ENCODE measurements around the gene BCL2L12. TPM values are rescaled to one million over a fixed set of nuclear protein-coding genes. Genes with fewer than 3 reads are reported as not detected.
"Not testable (repeated sequence)": the region's sequence is repeated elsewhere in the genome, so short reads cannot be mapped to it uniquely, and the experiment has no call there.

BCL2L12 gene
- polyA plus RNA-seq (ENCODE audit: low read depth in 6 of 6) = 10 to 100 TPM in 4 of 6 donors, 1 to 10 TPM in 2; 8.0 to 12.7 (median 10.6) TPM

- H3K9me3 Mint-ChIP-seq = no peaks in the 10 kb centered on the region
- ATAC-seq (ENCODE audit: low read depth in 2 of 2) (peak; percentile 90 to 92), DNase-seq (peak; percentile 98)
- H3K27me3 Mint-ChIP-seq = no peaks in the 10 kb centered on the region
- H3K36me3 Mint-ChIP-seq = peaks cover 0 to 8% of the 10 kb centered on the region in 2 donors
- peak within 1 kb of the TSS; percentile 93 to 99 (median 98) for H3K4me3 Mint-ChIP-seq
- H3K4me1 Mint-ChIP-seq = peaks cover 32 to 42% (median 42%) of the 10 kb centered on the region in 3 donors
- peak within 1 kb of the TSS; percentile 91 to 98 (median 96) for H3K27ac Mint-ChIP-seq
These were observed at the start of gene BCL2L12, which contains the start of gene IRF3 for GRCh38 chr19:49665351-49666119. Gene BCL2L12, plus strand, starts transcription at chr19:49665933. Its CDS starts 760 bp downstream, at chr19:49666693. Gene IRF3, minus strand, starts transcription at chr19:49665857. Its CDS starts 1,019 bp downstream, at chr19:49664838.

- DNase-seq = no peak
- peaks cover 0 to 6% (median 0%) of the 10 kb centered on the region in 7 donors for H3K9me3 Mint-ChIP-seq
- no peak for ATAC-seq (ENCODE audit: low read depth in 2 of 2)
- H3K4me3 Mint-ChIP-seq = no peak overlapping the region
- peaks cover 4 to 23% (median 5%) of the 10 kb centered on the region in 3 donors for H3K4me1 Mint-ChIP-seq
- H3K27me3 Mint-ChIP-seq = no peaks in the 10 kb centered on the region
- H3K36me3 Mint-ChIP-seq = peaks cover 0 to 31% of the 10 kb centered on the region in 2 donors
- no peak overlapping the region for H3K27ac Mint-ChIP-seq
These were observed 49.2 kb upstream of the BCL2L12 start for GRCh38 chr19:49616532-49616931.

GRCh38 chr19:49616945-49617344, 48.8 kb upstream of the BCL2L12 start:
- DNase-seq = no peak
- no peak overlapping the region for H3K4me3 Mint-ChIP-seq
- peaks cover 0 to 6% (median 0%) of the 10 kb centered on the region in 7 donors for H3K9me3 Mint-ChIP-seq
- ATAC-seq (ENCODE audit: low read depth in 2 of 2) = no peak
- no peaks in the 10 kb centered on the region for H3K27me3 Mint-ChIP-seq
- no peak overlapping the region for H3K27ac Mint-ChIP-seq
- H3K4me1 Mint-ChIP-seq = peaks cover 4 to 23% (median 5%) of the 10 kb centered on the region in 3 donors
- peaks cover 0 to 31% of the 10 kb centered on the region in 2 donors for H3K36me3 Mint-ChIP-seq

- H3K36me3 Mint-ChIP-seq = peaks cover 0 to 31% of the 10 kb centered on the region in 2 donors
- DNase-seq; H3K9me3 Mint-ChIP-seq; H3K27me3 Mint-ChIP-seq; ATAC-seq (ENCODE audit: low read depth in 2 of 2); H3K4me3 Mint-ChIP-seq: not testable (repeated sequence)
- H3K4me1 Mint-ChIP-seq = peaks cover 0 to 19% (median 0%) of the 10 kb centered on the region in 3 donors
- H3K27ac Mint-ChIP-seq = peak overlapping the region in 1 of 6 donors; percentile 27
These were observed 47.9 kb upstream of the BCL2L12 start for GRCh38 chr19:49617860-49618259.

GRCh38 chr19:49624967-49625910, 40.5 kb upstream of the BCL2L12 start:
- Mint-ChIP-seq H3K9me3 (no peaks in the 10 kb centered on the region), H3K36me3 (no peaks in the 10 kb centered on the region)

GRCh38 chr19:49626226-49626625, 39.5 kb upstream of the BCL2L12 start:
- Mint-ChIP-seq H3K36me3 (no peaks in the 10 kb centered on the region), H3K27ac (no peak overlapping the region)
- no peak for DNase-seq

More at GRCh38 chr19:49624967-49625910, 40.5 kb upstream of the BCL2L12 start:
- Mint-ChIP-seq H3K27ac (peak overlapping the region in 1 of 6 donors; percentile 82), H3K4me3 (no peak overlapping the region), H3K4me1 (peaks cover 0 to 5% (median 3%) of the 10 kb centered on the region in 3 donors), H3K27me3 (no peaks in the 10 kb centered on the region)
- DNase-seq = no peak
- ATAC-seq (ENCODE audit: low read depth in 2 of 2) = no peak

GRCh38 chr19:49629659-49630058, 36.1 kb upstream of the BCL2L12 start:
- no peak overlapping the region for H3K4me3 Mint-ChIP-seq
- peaks cover 0 to 3% (median 0%) of the 10 kb centered on the region in 3 donors for H3K4me1 Mint-ChIP-seq
- no peaks in the 10 kb centered on the region for H3K36me3 Mint-ChIP-seq
- no peaks in the 10 kb centered on the region for H3K9me3 Mint-ChIP-seq
- H3K27me3 Mint-ChIP-seq = no peaks in the 10 kb centered on the region
- H3K27ac Mint-ChIP-seq = peak overlapping the region in 5 of 6 donors; percentile 12 to 82 (median 63)
- DNase-seq (no peak), ATAC-seq (ENCODE audit: low read depth in 2 of 2) (no peak)

More at GRCh38 chr19:49626226-49626625, 39.5 kb upstream of the BCL2L12 start:
- peaks cover 0 to 5% (median 3%) of the 10 kb centered on the region in 3 donors for H3K4me1 Mint-ChIP-seq
- H3K27me3 Mint-ChIP-seq = no peaks in the 10 kb centered on the region
- H3K4me3 Mint-ChIP-seq = peak overlapping the region in 1 of 8 donors; percentile 29
- no peak for ATAC-seq (ENCODE audit: low read depth in 2 of 2)
- no peaks in the 10 kb centered on the region for H3K9me3 Mint-ChIP-seq

- Mint-ChIP-seq H3K36me3 (no peaks in the 10 kb centered on the region), H3K27me3 (no peaks in the 10 kb centered on the region), H3K4me1 (peaks cover 0 to 7% (median 0%) of the 10 kb centered on the region in 3 donors), H3K27ac (peak overlapping the region in 5 of 6 donors; percentile 9 to 73 (median 29)), H3K9me3 (no peaks in the 10 kb centered on the region), H3K4me3 (no peak overlapping the region)
- DNase-seq (no peak), ATAC-seq (ENCODE audit: low read depth in 2 of 2) (no peak)
These were observed 34.6 kb upstream of the BCL2L12 start for GRCh38 chr19:49631014-49631588.

- DNase-seq (no peak), ATAC-seq (ENCODE audit: low read depth in 2 of 2) (no peak)
- Mint-ChIP-seq H3K4me3 (peak overlapping the region in 1 of 8 donors; percentile 33), H3K27me3 (no peaks in the 10 kb centered on the region), H3K27ac (peak overlapping the region in 2 of 6 donors; percentile 15 to 86), H3K36me3 (no peaks in the 10 kb centered on the region), H3K9me3 (no peaks in the 10 kb centered on the region), H3K4me1 (peaks cover 0 to 7% (median 0%) of the 10 kb centered on the region in 3 donors)
These were observed 34.0 kb upstream of the BCL2L12 start for GRCh38 chr19:49631610-49632192.

- no peak for ATAC-seq (ENCODE audit: low read depth in 2 of 2)
- no peak overlapping the region for H3K4me3 Mint-ChIP-seq
- no peaks in the 10 kb centered on the region for H3K36me3 Mint-ChIP-seq
- no peaks in the 10 kb centered on the region for H3K9me3 Mint-ChIP-seq
- DNase-seq = no peak
- H3K4me1 Mint-ChIP-seq = peaks cover 2 to 9% (median 4%) of the 10 kb centered on the region in 3 donors
- H3K27me3 Mint-ChIP-seq = no peaks in the 10 kb centered on the region
- H3K27ac Mint-ChIP-seq = peak overlapping the region in 1 of 6 donors; percentile 29
These were observed 33.2 kb upstream of the BCL2L12 start for GRCh38 chr19:49632576-49632975.

- H3K9me3 Mint-ChIP-seq; DNase-seq; H3K36me3 Mint-ChIP-seq; H3K4me3 Mint-ChIP-seq; H3K27ac Mint-ChIP-seq; H3K27me3 Mint-ChIP-seq; ATAC-seq (ENCODE audit: low read depth in 2 of 2): not testable (repeated sequence)
- H3K4me1 Mint-ChIP-seq = peaks cover 7 to 15% (median 11%) of the 10 kb centered on the region in 3 donors
These were observed 32.5 kb upstream of the BCL2L12 start for GRCh38 chr19:49633273-49633672.

GRCh38 chr19:49635530-49636232, 30.1 kb upstream of the BCL2L12 start:
- DNase-seq = no peak
- no peak for ATAC-seq (ENCODE audit: low read depth in 2 of 2)
- Mint-ChIP-seq H3K4me1 (peaks cover 23 to 30% (median 30%) of the 10 kb centered on the region in 3 donors), H3K27ac (peak overlapping the region in 1 of 6 donors; percentile 61), H3K9me3 (no peaks in the 10 kb centered on the region), H3K27me3 (peaks cover 0 to 5% (median 0%) of the 10 kb centered on the region in 3 donors), H3K36me3 (no peaks in the 10 kb centered on the region), H3K4me3 (peak overlapping the region in 1 of 8 donors; percentile 19)

Data from naive B cell (primary cell).